Epithelial cell of proximal tubule (primary cell): Measurements from ENCODE around the gene SEMA3B. TPM values are rescaled to one million over a fixed set of nuclear protein-coding genes. Genes with fewer than 3 reads are reported as not detected.

Experiments used
- DNase-seq: peaks from one replicate; pipeline ENCODE4 v3.0.0-alpha.2; 2011; ENCODE audit warnings: low read depth
- H3K4me3 ChIP-seq: 2 replicates; pipeline ENCODE4 v1.5.1; 2011; ENCODE audit warnings: low read depth, mild to moderate bottlenecking, low read length
- total RNA-seq: library from RNA; depleted of rRNA; stranded (reverse); fragments of >200 nt; gene quantifications from 2 replicates; pipeline ENCODE4 v1.2.3, GENCODE V29; 2015
- TF ChIP-seq, protein P1 (sequence below): conservative IDR thresholded peaks from 2 replicates; pipeline ENCODE4 v1.5.1; 2012; ENCODE audit warnings: low read depth, mild to moderate bottlenecking, low read length

SEMA3B gene
- total RNA-seq, 1 donor from 2014 or later: 29.5 TPM

DNA sequence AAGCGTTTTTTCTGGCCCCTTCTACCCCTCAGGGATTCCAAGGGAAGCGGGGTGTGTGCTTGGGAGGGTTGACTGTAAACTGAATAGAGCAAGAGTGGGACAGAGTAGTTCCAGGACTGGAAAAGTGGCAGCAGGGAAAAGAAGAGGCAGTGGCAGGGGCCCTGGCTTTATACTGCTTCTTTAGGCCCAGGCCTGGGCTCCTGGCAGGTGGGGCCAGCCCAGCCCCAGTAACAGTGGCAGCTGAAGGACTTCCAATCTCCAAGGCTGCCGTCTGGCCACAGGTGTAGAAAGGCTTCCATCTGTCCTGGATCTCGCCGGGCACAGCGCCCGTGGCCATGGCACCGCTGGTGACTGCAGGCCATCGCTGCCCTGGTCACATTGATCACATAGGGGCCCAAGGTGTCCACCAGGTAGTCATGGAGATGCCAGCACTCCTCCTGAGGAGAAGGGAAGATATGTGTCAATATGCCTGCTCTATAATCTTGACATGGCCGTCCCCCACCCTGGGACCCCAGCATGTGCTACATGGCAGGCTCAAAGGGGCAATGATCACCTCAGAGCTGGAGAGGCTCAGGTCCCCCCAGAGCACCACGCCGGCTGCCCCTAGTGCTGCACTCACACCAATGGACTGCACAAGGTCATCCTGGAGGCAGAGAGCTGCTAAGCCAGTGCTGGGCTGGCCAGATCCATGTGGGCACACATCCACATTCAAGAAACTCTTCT lies 24.3 kb downstream of the SEMA3B start:
- no peak for DNase-seq
- peak overlapping the region; percentile 92 for H3K4me3 ChIP-seq
- TF ChIP-seq, protein P1, sequence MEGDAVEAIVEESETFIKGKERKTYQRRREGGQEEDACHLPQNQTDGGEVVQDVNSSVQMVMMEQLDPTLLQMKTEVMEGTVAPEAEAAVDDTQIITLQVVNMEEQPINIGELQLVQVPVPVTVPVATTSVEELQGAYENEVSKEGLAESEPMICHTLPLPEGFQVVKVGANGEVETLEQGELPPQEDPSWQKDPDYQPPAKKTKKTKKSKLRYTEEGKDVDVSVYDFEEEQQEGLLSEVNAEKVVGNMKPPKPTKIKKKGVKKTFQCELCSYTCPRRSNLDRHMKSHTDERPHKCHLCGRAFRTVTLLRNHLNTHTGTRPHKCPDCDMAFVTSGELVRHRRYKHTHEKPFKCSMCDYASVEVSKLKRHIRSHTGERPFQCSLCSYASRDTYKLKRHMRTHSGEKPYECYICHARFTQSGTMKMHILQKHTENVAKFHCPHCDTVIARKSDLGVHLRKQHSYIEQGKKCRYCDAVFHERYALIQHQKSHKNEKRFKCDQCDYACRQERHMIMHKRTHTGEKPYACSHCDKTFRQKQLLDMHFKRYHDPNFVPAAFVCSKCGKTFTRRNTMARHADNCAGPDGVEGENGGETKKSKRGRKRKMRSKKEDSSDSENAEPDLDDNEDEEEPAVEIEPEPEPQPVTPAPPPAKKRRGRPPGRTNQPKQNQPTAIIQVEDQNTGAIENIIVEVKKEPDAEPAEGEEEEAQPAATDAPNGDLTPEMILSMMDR: no peak

DNA sequence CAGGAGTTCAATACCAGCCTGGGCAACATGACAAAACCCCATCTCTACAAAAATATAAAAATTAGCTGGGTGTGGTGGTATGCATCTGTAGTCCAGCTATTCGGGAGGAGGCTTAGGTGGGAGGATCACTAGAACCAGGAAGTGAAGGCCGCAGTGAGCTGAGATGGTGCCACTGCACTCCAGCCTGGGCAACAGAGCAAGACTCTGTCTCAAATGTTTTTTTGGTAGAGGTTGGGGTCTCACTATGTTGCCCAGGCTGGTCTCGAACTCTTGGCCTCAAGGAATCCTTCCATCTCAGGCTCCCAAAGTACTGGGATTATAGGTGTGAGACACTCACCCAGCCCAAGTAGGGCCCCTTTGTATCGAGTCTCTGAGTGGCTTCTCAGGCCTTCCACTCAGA lies 25.1 kb downstream of the SEMA3B start:
- no peak overlapping the region for H3K4me3 ChIP-seq
- no peak for DNase-seq
- TF ChIP-seq, protein P1: no peak

DNA sequence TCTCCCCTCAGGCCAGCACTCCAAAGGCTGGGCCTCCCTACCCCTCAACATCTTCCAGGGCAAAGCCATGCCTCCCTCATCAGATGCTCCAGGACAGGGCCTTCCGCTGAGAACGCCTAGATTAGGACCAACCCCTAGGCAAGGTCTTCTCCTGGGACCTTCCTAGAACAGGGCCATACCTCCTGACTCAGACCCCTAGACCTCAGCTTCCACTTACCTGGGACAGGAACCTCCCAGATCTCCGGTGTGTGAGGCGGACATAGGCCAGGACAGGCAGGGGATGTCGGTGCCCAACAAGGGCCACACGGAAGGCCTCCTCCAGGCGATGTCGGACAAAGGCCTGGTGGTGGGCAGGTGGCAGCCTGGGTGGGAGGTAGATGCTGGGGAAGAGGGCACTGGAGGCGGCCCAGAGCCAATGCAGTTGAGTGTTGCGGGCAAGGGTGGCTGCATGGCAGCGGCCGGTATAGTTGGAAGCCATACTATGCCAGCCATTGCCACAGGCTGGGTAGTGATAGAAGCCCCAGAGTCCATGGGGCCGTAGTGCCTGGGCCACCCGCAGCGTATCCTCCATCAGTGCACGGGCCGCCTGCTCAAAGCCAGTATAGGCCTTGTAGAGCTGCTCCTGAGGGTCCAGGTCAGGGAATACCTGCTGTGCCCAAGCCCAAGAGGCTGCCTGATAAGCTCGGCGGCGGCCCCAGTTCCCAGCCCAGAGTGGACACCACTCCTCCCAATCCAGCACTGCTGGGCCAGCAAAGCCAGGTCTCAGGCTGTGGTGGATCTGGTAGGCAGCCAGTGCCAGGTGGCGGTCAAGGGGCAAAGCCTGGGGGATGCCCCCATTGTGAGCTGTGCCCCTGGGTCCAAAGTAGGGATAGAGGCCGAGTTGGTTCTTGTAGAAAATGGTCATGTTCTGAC lies 25.8 kb downstream of the SEMA3B start:
- TF ChIP-seq, protein P1: no peak
- no peak overlapping the region for H3K4me3 ChIP-seq
- no peak for DNase-seq

DNA sequence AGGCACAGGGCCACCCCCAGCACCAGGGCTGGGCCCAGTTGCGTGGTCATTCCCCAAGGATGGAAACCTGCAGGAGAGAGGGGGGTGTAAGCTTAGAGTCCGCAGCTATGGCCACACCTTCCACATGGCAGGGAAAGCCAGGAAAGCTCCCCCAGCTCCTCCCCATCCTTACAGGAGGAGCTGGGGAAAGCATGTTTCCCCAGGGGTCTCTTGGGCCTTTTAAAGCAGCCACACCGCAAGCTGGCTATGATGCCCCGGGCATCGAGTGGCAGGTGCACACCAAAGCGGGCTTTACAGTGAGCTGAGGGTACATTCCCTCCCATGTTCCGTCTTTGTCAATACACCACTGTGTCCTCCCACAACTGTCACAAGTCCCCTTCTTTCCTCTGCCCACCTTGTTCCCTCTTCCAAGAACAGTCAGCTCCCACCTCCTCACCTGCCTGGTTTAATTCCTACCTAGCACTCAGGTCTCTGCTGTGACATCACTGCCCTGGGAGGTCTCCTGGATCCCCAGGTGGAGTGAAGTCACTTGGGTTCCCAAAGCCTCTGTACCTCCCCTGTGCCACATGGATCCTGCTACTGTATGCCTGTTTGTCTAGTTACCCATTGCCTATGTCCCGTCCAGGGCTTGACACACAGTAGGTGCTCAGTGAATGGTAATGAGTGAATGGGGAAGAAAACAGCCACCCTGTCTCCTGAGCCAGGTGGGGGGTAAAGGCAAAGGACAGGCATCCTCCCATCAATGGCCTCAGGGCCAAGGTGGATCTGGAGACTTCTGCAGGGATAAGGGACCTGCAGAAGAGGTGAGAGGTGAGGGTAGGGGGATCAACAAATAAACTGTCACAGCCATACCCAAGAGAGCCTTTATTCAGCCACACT lies 26.8 kb downstream of the SEMA3B start:
- no peak overlapping the region for H3K4me3 ChIP-seq
- DNase-seq: no peak
- TF ChIP-seq, protein P1: no peak

DNA sequence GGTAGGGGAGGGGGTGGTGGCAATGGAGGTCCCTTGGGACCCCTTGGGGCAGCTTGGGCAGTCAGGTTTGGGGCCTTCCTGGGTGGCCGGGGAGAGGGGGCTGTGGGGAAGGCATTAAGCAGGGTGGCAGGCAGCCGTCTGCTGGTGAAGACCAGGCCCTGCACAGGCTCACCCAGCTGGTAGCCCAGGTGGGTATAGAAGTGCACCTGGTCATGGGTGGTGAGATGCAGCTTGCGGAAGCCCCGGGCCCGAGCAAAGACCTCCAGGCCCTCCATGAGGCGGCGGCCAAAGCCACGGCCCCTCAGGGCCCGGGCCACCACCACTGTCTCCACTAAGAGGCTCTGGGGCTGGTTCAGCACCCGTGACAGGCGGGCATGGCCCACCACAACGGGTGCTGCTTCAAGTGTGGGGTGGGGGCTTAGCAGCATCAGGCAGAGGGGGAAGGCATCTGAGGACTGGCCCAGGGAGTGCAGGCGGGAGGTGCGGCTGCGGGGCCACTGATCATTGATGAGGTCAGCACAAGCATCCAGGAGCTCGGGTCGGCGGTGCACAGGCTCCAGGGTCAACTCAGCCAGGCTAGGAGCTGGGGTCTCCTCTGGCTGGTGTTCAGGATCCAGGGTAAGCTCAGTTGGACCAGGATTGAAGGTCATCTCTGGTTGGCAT lies 27.9 kb downstream of the SEMA3B start:
- H3K4me3 ChIP-seq: no peak overlapping the region
- TF ChIP-seq, protein P1: no peak
- no peak for DNase-seq

DNA sequence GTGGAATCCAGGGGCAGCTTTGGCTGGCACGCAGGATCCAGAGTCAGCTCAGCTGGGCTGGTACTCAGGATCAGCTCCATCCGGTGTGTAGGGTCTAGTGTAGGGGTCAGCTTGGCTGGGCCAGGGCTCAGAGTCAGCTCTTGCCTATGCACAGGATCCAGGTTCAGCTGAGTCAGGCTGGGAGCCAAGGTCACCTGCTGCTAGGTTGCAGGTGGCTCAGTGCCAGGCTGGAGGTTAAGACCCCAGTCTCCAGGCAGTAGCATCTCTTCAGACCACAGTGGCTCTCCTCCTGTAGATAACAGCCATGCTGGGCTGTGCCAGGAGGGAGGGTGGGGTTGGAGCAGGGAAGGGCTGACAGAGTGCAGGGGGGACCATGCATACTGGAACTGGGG lies 28.4 kb downstream of the SEMA3B start:
- H3K4me3 ChIP-seq: no peak overlapping the region
- TF ChIP-seq, protein P1: no peak
- no peak for DNase-seq
